Effector CD8-positive, alpha-beta T cell (primary cell): ENCODE measurements around the gene PTCSC3.
"Not testable (repeated sequence)": the region's sequence is repeated elsewhere in the genome, so short reads cannot be mapped to it uniquely, and the experiment has no call there.

Experiments
- DNase-seq: peaks from one replicate; lab custom pipeline; 2025; lab: John Stamatoyannopoulos, UW

PTCSC3 gene

GRCh38 chr14:36174767-36175424 is 1.6 kb downstream of the PTCSC3 start:
- DNase-seq: no peak

DNA sequence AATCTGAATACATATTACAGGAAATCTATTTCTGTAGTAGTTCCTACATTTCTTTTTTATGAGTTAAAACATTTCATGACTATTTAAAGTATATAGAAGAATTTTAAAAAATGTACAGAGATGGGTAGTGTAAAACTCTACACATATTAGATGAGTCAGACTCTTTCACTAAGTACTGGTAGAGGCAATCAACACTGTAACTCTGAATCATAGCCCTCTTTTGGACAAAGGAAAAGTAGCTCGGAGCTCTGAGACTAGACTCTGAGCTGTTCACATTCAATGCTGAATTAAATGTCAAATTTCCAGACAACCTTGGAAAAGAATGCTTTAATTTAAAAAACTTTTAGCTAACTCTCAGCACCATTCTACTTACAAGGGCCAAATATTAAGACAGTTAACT is 3.4 kb downstream of the PTCSC3 start:
- DNase-seq: no peak

DNA sequence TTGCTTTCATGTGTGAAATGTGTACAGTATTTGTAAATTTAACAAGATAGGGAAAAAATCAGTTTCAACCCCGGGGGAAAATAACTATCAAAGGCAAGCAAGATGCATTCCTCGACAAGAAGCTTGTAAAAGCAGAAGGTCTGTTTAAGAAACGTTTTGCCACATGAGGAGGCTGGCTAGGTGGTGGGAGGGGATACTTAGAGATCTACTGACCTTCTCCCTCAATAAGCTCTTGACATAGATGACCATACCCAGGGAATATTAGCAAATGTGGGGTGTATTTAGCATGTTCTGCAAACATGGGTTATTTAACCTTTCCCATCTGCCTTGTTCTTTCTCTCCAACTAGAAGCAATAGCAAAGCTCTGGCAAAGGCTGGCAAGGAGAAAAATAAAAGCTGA is 4.9 kb downstream of the PTCSC3 start:
- DNase-seq: no peak

GRCh38 chr14:36167431-36167830 is 9.1 kb downstream of the PTCSC3 start:
- no peak for DNase-seq

DNA sequence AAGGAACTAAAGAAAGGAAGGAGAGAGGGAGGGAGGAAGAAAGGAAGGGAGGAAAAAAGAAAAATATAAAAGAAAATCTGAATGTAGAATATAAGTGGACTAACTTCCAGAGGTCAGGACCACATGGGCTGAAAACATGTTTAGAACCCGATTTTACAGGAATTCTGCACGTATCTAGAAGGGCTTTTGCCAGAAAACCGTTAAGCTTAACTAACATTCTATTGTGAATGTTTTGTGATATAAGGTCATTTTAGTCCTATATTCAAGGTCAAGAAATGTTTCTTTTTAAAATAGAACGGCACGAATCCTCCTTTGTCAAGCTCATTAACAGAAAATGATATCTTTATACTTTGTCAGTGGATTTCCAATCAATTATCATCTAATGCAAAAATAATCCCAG is 13.1 kb downstream of the PTCSC3 start:
- no peak for DNase-seq

- DNase-seq: no peak
These were observed 14.3 kb downstream of the PTCSC3 start for GRCh38 chr14:36162267-36162666.

DNA sequence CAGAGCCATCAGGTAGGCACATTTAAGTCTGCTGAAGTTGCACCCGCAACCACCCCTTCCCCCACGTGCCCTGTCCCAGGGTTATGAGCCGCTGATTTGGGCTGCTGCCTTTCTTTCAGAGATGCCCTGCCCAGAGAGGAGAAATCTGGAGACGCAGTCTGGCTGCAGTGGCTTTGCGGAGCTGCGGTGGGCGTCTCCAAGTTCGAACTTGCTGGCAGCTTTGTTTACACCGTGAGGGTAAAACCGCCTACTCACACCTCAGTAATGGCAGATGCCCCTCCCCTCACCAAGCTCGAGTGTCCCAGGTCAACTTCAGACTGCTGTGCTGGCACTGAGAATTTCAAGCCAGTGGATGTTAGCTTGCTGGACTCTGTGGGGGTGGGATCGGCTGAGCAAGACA is 14.7 kb downstream of the PTCSC3 start:
- no peak for DNase-seq

DNA sequence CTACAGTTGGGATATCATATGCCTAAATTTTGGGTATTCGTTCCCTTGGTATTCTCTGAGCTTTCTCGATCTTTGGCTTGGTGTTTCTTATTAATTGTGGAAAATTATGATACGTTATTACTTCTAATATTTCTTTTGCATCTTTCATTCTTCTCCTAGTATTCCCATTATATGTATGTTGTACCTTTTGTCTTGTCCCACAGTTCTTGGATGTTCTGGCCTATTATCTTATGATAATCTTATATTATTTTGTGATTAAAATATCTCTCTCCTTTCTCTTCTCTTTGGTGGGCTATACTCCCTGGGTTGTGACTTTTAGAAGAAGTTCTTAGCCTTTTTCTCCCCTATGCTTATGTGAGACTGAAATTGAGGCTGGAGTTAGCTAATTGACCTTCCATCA is 25.2 kb downstream of the PTCSC3 start:
- DNase-seq: no peak

- DNase-seq: no peak
These were observed 42.5 kb downstream of the PTCSC3 start for GRCh38 chr14:36134038-36134437.

DNA sequence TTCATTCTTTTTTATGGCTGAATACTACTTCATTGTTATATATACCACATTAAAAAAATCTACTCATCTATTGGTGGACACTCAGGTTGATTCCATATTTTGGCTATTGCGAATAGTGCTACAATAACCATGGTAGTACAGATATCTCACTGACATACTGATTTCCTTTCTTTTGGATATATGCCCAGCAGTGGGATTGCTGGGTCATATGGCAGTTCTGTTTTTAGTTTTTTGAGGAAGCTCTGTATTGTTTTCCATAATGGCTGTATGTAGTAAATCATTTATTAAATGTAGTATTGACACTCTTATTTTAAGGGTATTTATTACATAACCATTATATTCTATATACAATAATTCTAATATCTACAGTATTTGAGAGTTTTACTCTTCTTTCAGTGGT is 43.7 kb downstream of the PTCSC3 start:
- DNase-seq: no peak

GRCh38 chr14:36130186-36130585 is 46.3 kb downstream of the PTCSC3 start:
- no peak for DNase-seq

DNA sequence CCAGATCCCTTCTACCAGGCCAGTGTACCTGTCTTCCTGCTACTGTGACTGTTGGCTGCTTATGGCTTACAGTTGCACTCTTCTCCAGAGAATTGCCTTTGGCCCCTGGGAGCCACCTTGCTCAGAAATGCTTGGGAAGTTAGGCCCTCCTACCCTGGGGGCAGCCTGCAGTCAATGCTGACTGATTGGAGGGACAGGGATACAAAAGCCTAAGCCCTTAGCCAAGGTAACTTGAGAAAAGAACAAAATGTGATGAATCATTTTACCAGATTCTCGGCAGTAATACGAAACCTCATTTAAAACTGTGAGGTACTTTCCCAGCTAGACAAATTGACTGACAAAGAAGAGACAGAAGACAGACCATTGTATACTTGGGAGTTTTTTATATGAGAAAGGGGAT is 47.3 kb downstream of the PTCSC3 start:
- DNase-seq: no peak

- DNase-seq: no peak
These were observed 63.2 kb downstream of the PTCSC3 start for GRCh38 chr14:36113341-36113740.

DNA sequence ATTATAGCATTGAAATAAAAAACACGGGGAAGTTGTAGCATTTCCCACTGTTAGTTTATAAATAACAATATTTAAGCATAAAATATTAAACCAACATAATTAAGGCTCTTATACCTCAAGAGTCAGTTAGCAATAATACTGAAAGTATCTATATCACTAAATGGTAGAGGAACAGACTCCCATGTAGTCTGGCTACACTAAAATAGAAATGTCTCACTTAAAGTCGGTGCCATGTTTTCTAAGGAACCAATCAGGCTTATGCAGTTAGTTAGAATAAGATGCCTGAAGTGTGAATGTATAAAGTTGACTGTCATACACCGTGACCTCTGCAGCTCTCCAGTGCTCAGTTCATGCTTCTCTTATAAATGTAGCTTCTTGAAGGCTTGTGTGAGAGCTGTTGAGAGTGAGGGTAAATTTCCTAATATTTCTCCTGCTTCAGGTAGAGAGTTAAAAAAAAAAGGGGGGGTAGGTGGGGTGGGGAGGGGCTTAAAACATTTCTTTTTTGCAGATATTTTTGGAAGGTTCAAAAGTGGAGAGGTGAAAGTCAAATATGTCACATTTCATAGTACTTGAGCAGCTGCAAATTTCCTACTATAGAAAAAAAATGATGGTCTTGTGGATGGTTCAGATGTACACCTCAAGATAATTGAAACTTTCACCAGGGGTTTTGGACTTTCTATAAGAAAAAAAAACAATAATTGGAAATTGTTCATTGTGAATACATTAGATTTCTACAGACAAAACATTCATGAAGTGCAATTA is 64.5 kb downstream of the PTCSC3 start:
- DNase-seq: no peak

- DNase-seq: no peak
These were observed 71.1 kb downstream of the PTCSC3 start for GRCh38 chr14:36105401-36105800.

DNA sequence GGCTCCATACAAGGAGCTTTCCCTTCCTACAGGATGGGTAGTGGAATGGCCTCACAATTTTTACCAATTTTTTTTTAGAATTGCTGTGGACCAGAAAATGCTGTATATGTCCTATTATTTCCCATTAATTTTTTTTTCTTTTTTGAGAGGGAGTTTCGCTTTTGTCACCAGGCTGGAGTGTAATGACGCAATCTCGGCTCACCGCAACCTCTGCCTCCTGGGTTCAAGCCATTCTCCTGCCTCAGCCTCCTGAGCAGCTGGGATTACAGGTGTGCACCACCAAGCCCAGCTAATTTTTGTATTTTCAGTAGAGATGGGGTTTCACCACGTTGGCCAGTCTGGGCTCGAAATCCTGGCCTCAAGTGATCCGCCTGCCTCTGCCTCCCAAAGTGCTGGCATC is 72.3 kb downstream of the PTCSC3 start:
- not testable (repeated sequence) for DNase-seq

- no peak for DNase-seq
These were observed 76.9 kb downstream of the PTCSC3 start for GRCh38 chr14:36099619-36100018.

DNA sequence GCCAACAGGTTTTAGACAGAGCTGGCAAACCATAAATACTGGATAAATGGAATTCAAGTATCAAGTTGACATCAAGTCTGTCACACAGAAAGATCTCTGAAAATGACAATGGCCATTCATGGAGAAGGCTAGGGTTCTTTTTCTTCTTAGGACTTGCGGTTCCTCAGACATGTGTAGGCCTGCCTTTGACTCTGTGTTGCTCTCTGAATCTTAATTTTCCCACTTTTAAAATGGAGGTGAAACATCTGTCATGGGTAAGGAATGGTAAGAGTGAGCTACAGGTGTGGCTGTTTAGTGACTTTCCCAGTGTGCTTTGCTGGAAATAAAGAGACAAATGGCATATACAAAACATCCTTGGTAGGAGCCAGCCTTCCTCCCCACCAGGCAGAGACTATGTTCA is 79.2 kb downstream of the PTCSC3 start:
- no peak for DNase-seq

GRCh38 chr14:36096090-36096489 is 80.4 kb downstream of the PTCSC3 start:
- no peak for DNase-seq

- no peak for DNase-seq
These were observed 81.6 kb downstream of the PTCSC3 start for GRCh38 chr14:36094963-36095362.

GRCh38 chr14:36091096-36091495 is 85.4 kb downstream of the PTCSC3 start:
- DNase-seq: no peak

- no peak for DNase-seq
These were observed 89.1 kb downstream of the PTCSC3 start for GRCh38 chr14:36087411-36087810.

- DNase-seq: no peak
These were observed 89.7 kb downstream of the PTCSC3 start for GRCh38 chr14:36086629-36087395.
